PC-9 (cell line): Measurements from ENCODE around the gene RPS3A. TPM values are rescaled to one million over a fixed set of nuclear protein-coding genes. Genes with fewer than 3 reads are reported as not detected.

Experiments
- BruUV-seq: library from RNA; stranded (reverse); fragments of 400-500 nt; replicated peaks from 2 replicates; lab custom pipeline; 2021; lab: Mats Ljungman, UMichigan
- CTCF ChIA-PET: fragments of 300-600 bp; sonication (Branson Sonifier 250); formaldehyde crosslinking; loops from one replicate; lab custom pipeline; 2022; ENCODE audit warnings: antibody characterized with exemption; lab: Charles Lee
- POLR2A ChIA-PET: fragments of 300-600 bp; sonication (Branson Sonifier 250); formaldehyde crosslinking; loops from one replicate; lab custom pipeline; 2022; ENCODE audit warnings: antibody characterized with exemption; ENCODE audit not compliant: unreplicated experiment; lab: Charles Lee
- DNase-seq, 2 experiments: peaks; one replicate each; pipeline versions ENCODE4 v3.0.0 to v3.0.0-alpha.2; 2015 to 2022; ENCODE audit warnings: mixed read lengths in 1 of 2
- H2AFZ ChIP-seq: fragments of 200-600 bp; sonication (generic); 2 replicates; pipeline ENCODE4 v1.8.1; 2017; ENCODE audit warnings: antibody characterized with exemption
- H3F3A ChIP-seq: fragments of 200-600 bp; sonication (generic); 2 replicates; pipeline ENCODE4 v1.8.1; 2017; ENCODE audit warnings: antibody characterized with exemption, mild to moderate bottlenecking, low read depth; ENCODE audit not compliant: insufficient read depth
- H3K27ac ChIP-seq: fragments of 200-600 bp; sonication (generic); 2 replicates; pipeline ENCODE4 v1.6.1; 2016; ENCODE audit warnings: mixed run types
- H3K27me3 ChIP-seq: fragments of 200-600 bp; sonication (generic); 2 replicates; pipeline ENCODE4 v1.6.1; 2016; ENCODE audit warnings: low read depth, mixed run types; ENCODE audit not compliant: insufficient read depth
- H3K36me3 ChIP-seq: fragments of 200-600 bp; sonication (generic); 2 replicates; pipeline ENCODE4 v1.6.1; 2016; ENCODE audit warnings: low read depth, mixed run types
- H3K4me1 ChIP-seq: fragments of 200-600 bp; sonication (generic); replicated peaks from 2 replicates; pipeline ENCODE4 v1.6.1; 2016; ENCODE audit warnings: mixed run types; ENCODE audit not compliant: insufficient read depth
- H3K4me2 ChIP-seq: fragments of 200-600 bp; sonication (generic); 2 replicates; pipeline ENCODE4 v1.6.1; 2017; ENCODE audit warnings: mixed run types
- H3K4me3 ChIP-seq: fragments of 200-600 bp; sonication (generic); 2 replicates; pipeline ENCODE4 v1.6.1; 2016; ENCODE audit warnings: mixed run types
- H3K79me2 ChIP-seq: fragments of 200-600 bp; sonication (generic); 2 replicates; pipeline ENCODE4 v1.6.1; 2017; ENCODE audit warnings: low read depth, mixed run types
- H3K9me2 ChIP-seq: fragments of 200-600 bp; sonication (generic); 2 replicates; pipeline ENCODE4 v1.8.1; 2017; ENCODE audit warnings: mild to moderate bottlenecking; ENCODE audit not compliant: insufficient read depth
- H3K9me3 ChIP-seq: fragments of 200-600 bp; sonication (generic); 2 replicates; pipeline ENCODE4 v1.8.1; 2016; ENCODE audit warnings: low read depth; ENCODE audit not compliant: insufficient read depth
- H4K20me1 ChIP-seq: fragments of 200-600 bp; sonication (generic); 2 replicates; pipeline ENCODE4 v1.8.1; 2017; ENCODE audit not compliant: insufficient read depth
- EZH2 ChIP-seq: fragments of 200-600 bp; sonication (generic); IDR thresholded peaks from 2 replicates; pipeline ENCODE4 v1.8.0; 2017; ENCODE audit warnings: antibody characterized with exemption, low read depth
- intact Hi-C: fragments of 100-400 bp; cut with micrococcal nuclease; formaldehyde crosslinking; loops from one replicate; pipeline ENCODE4 v1.10.0; 2022; ENCODE audit not compliant: unreplicated experiment
- total RNA-seq: library from RNA; stranded (reverse); gene quantifications from 2 replicates; pipeline ENCODE4 v1.2.3, GENCODE V29; 2021
- TF ChIP-seq, protein P1 (sequence below): fragments of 200-600 bp; sonication (generic); conservative IDR thresholded peaks from 2 replicates; pipeline ENCODE4 v1.6.1; 2017; ENCODE audit warnings: mixed run types, antibody characterized with exemption, mild to moderate bottlenecking, moderate library complexity

Gene RPS3A
- total RNA-seq, 1 experiment from 2014 or later: 1,663 TPM

DNA sequence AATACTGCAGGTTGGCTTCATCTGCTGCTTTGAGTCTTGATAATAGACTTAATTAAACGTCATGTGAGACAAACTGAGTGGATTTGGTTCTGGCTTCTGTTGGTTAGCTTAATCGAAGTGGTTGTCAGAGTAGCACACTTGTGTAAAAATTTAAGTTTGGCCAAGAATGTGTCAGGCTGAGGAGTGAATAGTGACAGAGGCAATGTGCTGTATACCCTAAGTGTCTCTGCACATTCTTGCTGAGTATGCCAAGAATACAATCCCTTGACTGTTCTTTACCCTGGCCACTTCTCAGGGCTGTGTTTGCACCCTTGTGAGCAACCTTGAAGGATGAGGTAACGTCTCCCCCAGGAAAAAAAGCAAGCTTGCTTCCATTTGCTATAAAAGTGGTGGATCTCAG is 14.9 kb downstream of the RPS3A start:
- no peaks in the 10 kb centered on the region for H3K27me3 ChIP-seq
- no peaks in the 10 kb centered on the region for H3K79me2 ChIP-seq
- no TSS peak for BruUV-seq
- H3K4me1 ChIP-seq: no peaks in the 10 kb centered on the region
- intact Hi-C loops: loop anchor here (10.0 kb wide), 1 partner anchor 1270 kb away; no protein-coding TSS in a partner anchor
- H3K9me2 ChIP-seq: no peaks in the 10 kb centered on the region
- H3K36me3 ChIP-seq: no peaks in the 10 kb centered on the region
- H2AFZ ChIP-seq: no peak overlapping the region
- H4K20me1 ChIP-seq: no peaks in the 10 kb centered on the region
- ChIA-PET CTCF (no interaction called here), POLR2A (interaction anchor here (0.6 to 0.7 kb wide), 2 partner anchors 211 to 1272 kb away, joined by 3 read pairs; no protein-coding TSS in a partner anchor)
- TF ChIP-seq EZH2: no peak
- TF ChIP-seq, protein P1, sequence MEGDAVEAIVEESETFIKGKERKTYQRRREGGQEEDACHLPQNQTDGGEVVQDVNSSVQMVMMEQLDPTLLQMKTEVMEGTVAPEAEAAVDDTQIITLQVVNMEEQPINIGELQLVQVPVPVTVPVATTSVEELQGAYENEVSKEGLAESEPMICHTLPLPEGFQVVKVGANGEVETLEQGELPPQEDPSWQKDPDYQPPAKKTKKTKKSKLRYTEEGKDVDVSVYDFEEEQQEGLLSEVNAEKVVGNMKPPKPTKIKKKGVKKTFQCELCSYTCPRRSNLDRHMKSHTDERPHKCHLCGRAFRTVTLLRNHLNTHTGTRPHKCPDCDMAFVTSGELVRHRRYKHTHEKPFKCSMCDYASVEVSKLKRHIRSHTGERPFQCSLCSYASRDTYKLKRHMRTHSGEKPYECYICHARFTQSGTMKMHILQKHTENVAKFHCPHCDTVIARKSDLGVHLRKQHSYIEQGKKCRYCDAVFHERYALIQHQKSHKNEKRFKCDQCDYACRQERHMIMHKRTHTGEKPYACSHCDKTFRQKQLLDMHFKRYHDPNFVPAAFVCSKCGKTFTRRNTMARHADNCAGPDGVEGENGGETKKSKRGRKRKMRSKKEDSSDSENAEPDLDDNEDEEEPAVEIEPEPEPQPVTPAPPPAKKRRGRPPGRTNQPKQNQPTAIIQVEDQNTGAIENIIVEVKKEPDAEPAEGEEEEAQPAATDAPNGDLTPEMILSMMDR: no peak
- no peak for DNase-seq
- H3K4me3 ChIP-seq: no peak overlapping the region
- H3K4me2 ChIP-seq: no peak overlapping the region
- no peaks in the 10 kb centered on the region for H3K9me3 ChIP-seq
- peaks cover 13% of the 10 kb centered on the region for H3F3A ChIP-seq
- H3K27ac ChIP-seq: no peak overlapping the region

DNA sequence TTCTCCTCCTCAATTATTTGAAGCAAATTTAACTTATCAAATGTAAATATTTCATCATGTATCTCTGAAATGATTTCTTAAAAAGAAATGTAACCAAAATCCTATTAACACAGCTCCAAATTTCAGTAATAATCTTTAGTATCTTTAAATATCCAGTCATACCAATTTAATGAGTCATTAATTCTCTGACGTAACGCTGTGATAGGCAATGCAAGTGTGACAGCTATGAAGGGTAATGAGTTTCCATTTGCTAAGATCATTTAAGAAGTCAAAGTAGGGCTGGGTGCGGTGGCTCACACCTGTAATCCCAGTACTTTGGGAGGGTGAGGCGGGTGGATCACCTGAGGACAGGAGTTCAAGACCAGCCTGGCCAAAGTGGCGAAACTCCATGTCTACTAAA is 15.6 kb downstream of the RPS3A start:
- no peak for DNase-seq
- H3K4me3 ChIP-seq: no peak overlapping the region
- no peaks in the 10 kb centered on the region for H4K20me1 ChIP-seq
- BruUV-seq: no TSS peak
- ChIA-PET CTCF (no interaction called here), POLR2A (interaction anchor here (0.6 kb wide), 1 partner anchor 1272 kb away, joined by 3 read pairs; no protein-coding TSS in a partner anchor)
- TF ChIP-seq EZH2: no peak
- TF ChIP-seq, protein P1: no peak
- no peaks in the 10 kb centered on the region for H3K9me3 ChIP-seq
- H3K9me2 ChIP-seq: no peaks in the 10 kb centered on the region
- H3K27ac ChIP-seq: no peak overlapping the region
- intact Hi-C loops: loop anchor here (5.0 to 10.0 kb wide), 2 partner anchors 497 to 1270 kb away; no protein-coding TSS in a partner anchor
- no peaks in the 10 kb centered on the region for H3K79me2 ChIP-seq
- no peaks in the 10 kb centered on the region for H3K36me3 ChIP-seq
- H3K4me2 ChIP-seq: no peak overlapping the region
- H3K27me3 ChIP-seq: no peaks in the 10 kb centered on the region
- H2AFZ ChIP-seq: no peak overlapping the region
- H3F3A ChIP-seq: peaks cover 13% of the 10 kb centered on the region
- no peaks in the 10 kb centered on the region for H3K4me1 ChIP-seq

DNA sequence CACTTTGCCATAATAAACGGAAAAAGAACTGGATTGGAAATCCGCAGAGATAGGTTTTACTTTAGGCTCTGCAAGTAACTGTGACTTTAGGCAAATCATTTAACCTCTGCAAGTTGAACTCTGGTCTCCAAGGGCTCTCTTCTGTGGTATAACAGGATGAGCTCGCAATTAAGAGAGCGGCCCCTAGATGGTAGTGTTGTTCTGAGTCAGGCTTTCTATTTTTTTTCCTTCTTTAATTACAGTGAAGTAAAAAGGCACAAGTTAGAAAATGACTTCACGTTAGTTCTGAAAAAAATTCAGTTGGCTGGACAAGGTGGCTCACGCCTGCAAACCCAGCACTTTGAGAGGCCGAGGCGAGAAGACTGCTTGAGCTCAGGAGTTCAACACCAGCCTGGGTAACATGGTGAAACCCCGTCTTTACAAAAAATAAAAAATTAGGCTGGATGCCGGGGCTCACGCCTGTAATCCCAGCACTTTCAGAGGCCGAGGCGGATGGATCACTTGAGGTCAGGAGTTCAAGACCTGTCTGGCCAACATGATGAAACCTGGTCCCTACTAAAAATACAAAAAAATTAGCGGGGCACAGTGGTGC is 18.0 kb downstream of the RPS3A start:
- Histone ChIP-seq H3K4me1 (no peaks in the 10 kb centered on the region), H3K9me2 (no peaks in the 10 kb centered on the region), H3F3A (peaks cover 13% of the 10 kb centered on the region), H3K36me3 (no peaks in the 10 kb centered on the region), H4K20me1 (no peaks in the 10 kb centered on the region), H2AFZ (no peak overlapping the region), H3K4me3 (no peak overlapping the region), H3K27ac (no peak overlapping the region), H3K27me3 (no peaks in the 10 kb centered on the region), H3K9me3 (no peaks in the 10 kb centered on the region), H3K4me2 (no peak overlapping the region), H3K79me2 (no peaks in the 10 kb centered on the region)
- intact Hi-C loops: loop anchor here (1.0 to 10.0 kb wide), 3 partner anchors 245 to 1267 kb away; no protein-coding TSS in a partner anchor
- ChIA-PET POLR2A (interaction anchor here (0.5 kb wide), 1 partner anchor 1231 kb away, joined by 29 read pairs; no protein-coding TSS in a partner anchor), CTCF (interaction anchor here (0.5 to 1.0 kb wide), 6 partner anchors 208 to 1269 kb away, joined by 3 to 7 read pairs (median 4); partner anchors contain the start of gene SH3D19)
- peak; percentile 56 to 59 for DNase-seq
- TF ChIP-seq, protein P1: peak; percentile 77
- TF ChIP-seq EZH2: no peak
- BruUV-seq: no TSS peak
